ENCODE measurements around the gene RBMS3. TPM values are rescaled to one million over a fixed set of nuclear protein-coding genes. Genes with fewer than 3 reads are reported as not detected.

RBMS3 gene
- total and polyA plus RNA-seq, 2 donors, result 12.8 to 19.9 TPM

- no peaks in the 10 kb centered on the region for H3K27me3 ChIP-seq (ENCODE audit: control insufficient read depth in 2 of 2, insufficient read depth in 1 of 2, low read length in 1 of 2)
- H3K4me3 ChIP-seq (ENCODE audit: low read length in 2 of 2), result no peak overlapping the region
- H3K4me1 ChIP-seq (ENCODE audit: control insufficient read depth in 2 of 2, insufficient read depth in 2 of 2, low read length in 2 of 2), result peaks cover 2 to 13% of the 10 kb centered on the region in 2 donors
- H3K27ac ChIP-seq (ENCODE audit: low read depth in 1 of 2, low read length in 1 of 2), result no peak overlapping the region
- H3K9me3 ChIP-seq (ENCODE audit: control insufficient read depth in 2 of 2, insufficient read depth in 1 of 2, low read length in 1 of 2), result no peaks in the 10 kb centered on the region
- DNase-seq (ENCODE audit: low read depth in 6 of 9, low spot score in 9 of 9), result no peak
- no peaks in the 10 kb centered on the region for H3K36me3 ChIP-seq (ENCODE audit: control insufficient read depth in 2 of 2, insufficient read depth in 2 of 2, low read length in 1 of 2)
These were observed 92.3 kb downstream of the RBMS3 start for GRCh38 chr3:29373131-29373680.

DNA sequence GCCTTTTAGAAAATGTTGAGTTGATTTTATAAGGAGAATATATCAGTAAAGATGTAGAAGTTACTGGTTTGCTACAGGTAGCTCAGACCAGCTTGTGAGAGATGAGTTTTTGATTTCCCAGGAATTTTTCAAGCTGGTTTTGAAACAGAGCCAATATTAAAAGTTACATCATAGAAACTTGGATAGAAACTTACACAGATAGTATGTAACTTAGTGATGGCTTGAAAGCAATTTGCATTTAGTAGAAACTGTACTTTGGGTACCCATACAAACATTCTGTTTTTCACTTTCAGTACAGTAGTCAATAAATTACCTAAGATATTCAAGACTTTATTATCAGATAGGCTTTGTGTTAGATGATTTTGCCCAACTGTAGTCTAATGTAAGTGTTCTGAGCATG lies 93.4 kb downstream of the RBMS3 start:
- H3K27me3 ChIP-seq (ENCODE audit: control insufficient read depth in 2 of 2, insufficient read depth in 1 of 2, low read length in 1 of 2), result no peaks in the 10 kb centered on the region
- H3K9me3 ChIP-seq (ENCODE audit: control insufficient read depth in 2 of 2, insufficient read depth in 1 of 2, low read length in 1 of 2), result no peaks in the 10 kb centered on the region
- no peak overlapping the region for H3K4me3 ChIP-seq (ENCODE audit: low read length in 2 of 2)
- no peaks in the 10 kb centered on the region for H3K36me3 ChIP-seq (ENCODE audit: control insufficient read depth in 2 of 2, insufficient read depth in 2 of 2, low read length in 1 of 2)
- peaks cover 2 to 13% of the 10 kb centered on the region in 2 donors for H3K4me1 ChIP-seq (ENCODE audit: control insufficient read depth in 2 of 2, insufficient read depth in 2 of 2, low read length in 2 of 2)
- H3K27ac ChIP-seq (ENCODE audit: low read depth in 1 of 2, low read length in 1 of 2), result no peak overlapping the region
- DNase-seq (ENCODE audit: low read depth in 6 of 9, low spot score in 9 of 9), result no peak

DNA sequence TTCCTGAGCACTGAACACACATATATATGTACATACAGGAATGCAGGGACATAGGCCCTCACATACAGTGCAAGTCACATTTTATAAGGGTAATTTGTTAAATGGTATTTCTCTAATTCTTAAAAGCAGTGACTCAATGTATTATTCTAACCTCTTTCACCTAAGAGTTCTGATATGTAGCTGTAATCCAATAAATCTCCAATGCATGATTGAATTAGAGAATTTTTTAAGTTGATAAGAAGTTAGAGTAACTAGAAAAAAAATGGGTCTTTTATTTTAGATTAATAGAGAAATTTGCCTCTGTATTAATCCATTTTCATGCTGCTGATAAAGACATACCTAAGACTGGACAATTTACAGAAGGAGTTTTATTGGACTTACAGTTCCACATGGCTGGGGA lies 98.2 kb downstream of the RBMS3 start:
- H3K9me3 ChIP-seq (ENCODE audit: control insufficient read depth in 2 of 2, insufficient read depth in 1 of 2, low read length in 1 of 2), result no peaks in the 10 kb centered on the region
- H3K4me1 ChIP-seq (ENCODE audit: control insufficient read depth in 2 of 2, insufficient read depth in 2 of 2, low read length in 2 of 2), result no peaks in the 10 kb centered on the region
- H3K27me3 ChIP-seq (ENCODE audit: control insufficient read depth in 2 of 2, insufficient read depth in 1 of 2, low read length in 1 of 2), result no peaks in the 10 kb centered on the region
- H3K4me3 ChIP-seq (ENCODE audit: low read length in 2 of 2), result no peak overlapping the region
- no peak overlapping the region for H3K27ac ChIP-seq (ENCODE audit: low read depth in 1 of 2, low read length in 1 of 2)
- DNase-seq (ENCODE audit: low read depth in 6 of 9, low spot score in 9 of 9), result no peak
- H3K36me3 ChIP-seq (ENCODE audit: control insufficient read depth in 2 of 2, insufficient read depth in 2 of 2, low read length in 1 of 2), result no peaks in the 10 kb centered on the region

DNA sequence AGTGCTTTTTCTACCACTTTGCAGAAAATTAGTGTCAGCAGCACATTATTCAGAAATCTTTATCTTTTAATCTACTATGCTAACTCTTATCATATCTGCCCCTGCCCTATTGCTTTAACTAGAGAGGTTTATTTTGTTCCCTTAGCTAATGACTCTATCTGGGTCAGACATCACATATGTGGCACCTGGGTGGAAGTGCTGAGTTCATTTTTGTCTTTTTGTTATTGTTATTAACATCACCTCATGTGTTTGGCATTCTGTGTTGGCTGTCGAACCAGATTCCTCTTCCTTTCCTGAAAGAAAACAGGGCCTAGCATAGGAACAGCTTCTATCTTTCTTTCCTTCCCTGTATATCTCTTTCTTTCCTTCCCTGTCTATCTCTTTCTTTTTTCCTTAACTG lies 100.7 kb downstream of the RBMS3 start:
- no peak overlapping the region for H3K27ac ChIP-seq (ENCODE audit: low read depth in 1 of 2, low read length in 1 of 2)
- H3K27me3 ChIP-seq (ENCODE audit: control insufficient read depth in 2 of 2, insufficient read depth in 1 of 2, low read length in 1 of 2), result no peaks in the 10 kb centered on the region
- H3K36me3 ChIP-seq (ENCODE audit: control insufficient read depth in 2 of 2, insufficient read depth in 2 of 2, low read length in 1 of 2), result no peaks in the 10 kb centered on the region
- H3K4me1 ChIP-seq (ENCODE audit: control insufficient read depth in 2 of 2, insufficient read depth in 2 of 2, low read length in 2 of 2), result peaks cover 0 to 5% of the 10 kb centered on the region in 2 donors
- no peak overlapping the region for H3K4me3 ChIP-seq (ENCODE audit: low read length in 2 of 2)
- H3K9me3 ChIP-seq (ENCODE audit: control insufficient read depth in 2 of 2, insufficient read depth in 1 of 2, low read length in 1 of 2), result no peaks in the 10 kb centered on the region
- no peak for DNase-seq (ENCODE audit: low read depth in 6 of 9, low spot score in 9 of 9)
- WGBS, result 96% methylated on average over 1 of the region's 1 CpG

DNA sequence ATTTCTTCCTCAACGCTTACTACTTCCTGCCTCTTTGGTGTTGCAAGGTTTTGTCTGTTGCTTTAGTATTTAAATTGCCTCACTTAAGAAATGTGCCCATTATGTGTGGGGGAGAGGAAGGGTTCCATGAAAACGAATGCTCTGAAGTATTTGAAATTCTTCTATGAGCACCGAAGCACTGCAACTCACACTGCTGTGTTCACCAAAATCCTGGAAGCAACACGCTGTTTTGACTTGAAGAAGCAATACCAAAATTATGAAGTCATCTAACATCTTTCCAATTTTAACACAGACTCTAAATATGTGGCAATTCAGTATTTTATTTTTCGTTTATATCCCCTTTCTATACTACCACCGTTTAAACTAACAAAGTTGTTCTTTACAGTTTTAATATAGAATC lies 101.5 kb downstream of the RBMS3 start:
- DNase-seq (ENCODE audit: low read depth in 6 of 9, low spot score in 9 of 9), result no peak
- H3K27ac ChIP-seq (ENCODE audit: low read depth in 1 of 2, low read length in 1 of 2), result no peak overlapping the region
- 95% methylated on average over 6 of the region's 6 CpGs for WGBS

GRCh38 chr3:29382845-29383244 lies 102.0 kb downstream of the RBMS3 start:
- Histone ChIP-seq H3K4me3 (ENCODE audit: low read length in 2 of 2) (no peak overlapping the region), H3K36me3 (ENCODE audit: control insufficient read depth in 2 of 2, insufficient read depth in 2 of 2, low read length in 1 of 2) (no peaks in the 10 kb centered on the region), H3K4me1 (ENCODE audit: control insufficient read depth in 2 of 2, insufficient read depth in 2 of 2, low read length in 2 of 2) (peaks cover 0 to 5% of the 10 kb centered on the region in 2 donors), H3K27me3 (ENCODE audit: control insufficient read depth in 2 of 2, insufficient read depth in 1 of 2, low read length in 1 of 2) (no peaks in the 10 kb centered on the region), H3K9me3 (ENCODE audit: control insufficient read depth in 2 of 2, insufficient read depth in 1 of 2, low read length in 1 of 2) (no peaks in the 10 kb centered on the region), H3K27ac (ENCODE audit: low read depth in 1 of 2, low read length in 1 of 2) (no peak overlapping the region)
- no peak for DNase-seq (ENCODE audit: low read depth in 6 of 9, low spot score in 9 of 9)
- 97% methylated on average over 1 of the region's 1 CpG for WGBS

More for the DNA sequence above, 101.5 kb downstream of the RBMS3 start:
- H3K9me3 ChIP-seq (ENCODE audit: control insufficient read depth in 2 of 2, insufficient read depth in 1 of 2, low read length in 1 of 2), result no peaks in the 10 kb centered on the region
- H3K36me3 ChIP-seq (ENCODE audit: control insufficient read depth in 2 of 2, insufficient read depth in 2 of 2, low read length in 1 of 2), result no peaks in the 10 kb centered on the region
- peaks cover 0 to 5% of the 10 kb centered on the region in 2 donors for H3K4me1 ChIP-seq (ENCODE audit: control insufficient read depth in 2 of 2, insufficient read depth in 2 of 2, low read length in 2 of 2)
- no peaks in the 10 kb centered on the region for H3K27me3 ChIP-seq (ENCODE audit: control insufficient read depth in 2 of 2, insufficient read depth in 1 of 2, low read length in 1 of 2)
- H3K4me3 ChIP-seq (ENCODE audit: low read length in 2 of 2), result no peak overlapping the region

GRCh38 chr3:29384640-29385039 lies 103.8 kb downstream of the RBMS3 start:
- Histone ChIP-seq H3K4me1 (ENCODE audit: control insufficient read depth in 2 of 2, insufficient read depth in 2 of 2, low read length in 2 of 2) (peaks cover 0 to 5% of the 10 kb centered on the region in 2 donors), H3K36me3 (ENCODE audit: control insufficient read depth in 2 of 2, insufficient read depth in 2 of 2, low read length in 1 of 2) (no peaks in the 10 kb centered on the region), H3K4me3 (ENCODE audit: low read length in 2 of 2) (no peak overlapping the region), H3K27me3 (ENCODE audit: control insufficient read depth in 2 of 2, insufficient read depth in 1 of 2, low read length in 1 of 2) (no peaks in the 10 kb centered on the region), H3K9me3 (ENCODE audit: control insufficient read depth in 2 of 2, insufficient read depth in 1 of 2, low read length in 1 of 2) (no peaks in the 10 kb centered on the region), H3K27ac (ENCODE audit: low read depth in 1 of 2, low read length in 1 of 2) (peak overlapping the region in 1 of 2 donors; percentile 36)
- WGBS, result 76% methylated on average over 6 of the region's 6 CpGs
- DNase-seq (ENCODE audit: low read depth in 6 of 9, low spot score in 9 of 9), result peak in 2 of 9 donors; percentile 3 to 15

DNA sequence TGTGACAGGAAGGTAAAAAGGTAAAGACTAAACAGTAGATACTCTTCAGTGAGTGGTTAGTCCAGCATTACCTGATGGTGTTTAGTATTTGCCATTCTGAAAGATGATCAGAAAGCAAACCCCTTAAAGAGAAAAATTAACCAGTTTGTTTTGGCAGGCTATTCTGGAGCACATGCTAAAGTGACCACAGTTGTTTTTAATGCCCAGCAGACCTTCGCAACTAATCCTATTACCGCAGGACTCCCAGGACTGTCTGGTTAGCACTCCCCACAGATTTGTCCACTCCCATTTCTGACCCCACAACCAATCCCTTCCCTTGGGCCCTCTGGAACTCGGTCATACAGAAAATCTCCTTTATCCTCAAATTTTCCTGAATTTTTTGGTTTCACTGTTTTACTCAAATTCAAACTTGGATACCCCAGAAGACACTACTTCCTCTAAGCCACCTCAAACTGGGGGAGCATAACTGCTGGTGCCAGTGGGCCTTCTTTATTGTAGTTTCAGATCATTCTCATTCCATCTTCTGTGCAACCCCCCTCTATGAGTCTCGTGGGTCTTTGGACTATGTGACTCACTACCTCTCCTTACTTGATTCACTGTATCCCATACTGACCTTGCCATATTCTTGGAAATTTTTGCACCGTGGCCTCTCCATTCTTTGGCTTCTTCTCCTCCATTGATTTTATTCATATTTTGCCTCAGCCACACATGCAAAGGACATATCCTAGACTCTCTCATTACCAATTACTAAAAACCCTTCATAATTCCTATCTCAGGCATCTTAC lies 104.4 kb downstream of the RBMS3 start:
- DNase-seq (ENCODE audit: low read depth in 6 of 9, low spot score in 9 of 9), result no peak
- no peaks in the 10 kb centered on the region for H3K27me3 ChIP-seq (ENCODE audit: control insufficient read depth in 2 of 2, insufficient read depth in 1 of 2, low read length in 1 of 2)
- no peaks in the 10 kb centered on the region for H3K9me3 ChIP-seq (ENCODE audit: control insufficient read depth in 2 of 2, insufficient read depth in 1 of 2, low read length in 1 of 2)
- H3K36me3 ChIP-seq (ENCODE audit: control insufficient read depth in 2 of 2, insufficient read depth in 2 of 2, low read length in 1 of 2), result no peaks in the 10 kb centered on the region
- peak overlapping the region in 1 of 2 donors; percentile 36 for H3K27ac ChIP-seq (ENCODE audit: low read depth in 1 of 2, low read length in 1 of 2)
- peaks cover 0 to 5% of the 10 kb centered on the region in 2 donors for H3K4me1 ChIP-seq (ENCODE audit: control insufficient read depth in 2 of 2, insufficient read depth in 2 of 2, low read length in 2 of 2)
- 93% methylated on average over 5 of the region's 5 CpGs for WGBS
- H3K4me3 ChIP-seq (ENCODE audit: low read length in 2 of 2), result no peak overlapping the region

DNA sequence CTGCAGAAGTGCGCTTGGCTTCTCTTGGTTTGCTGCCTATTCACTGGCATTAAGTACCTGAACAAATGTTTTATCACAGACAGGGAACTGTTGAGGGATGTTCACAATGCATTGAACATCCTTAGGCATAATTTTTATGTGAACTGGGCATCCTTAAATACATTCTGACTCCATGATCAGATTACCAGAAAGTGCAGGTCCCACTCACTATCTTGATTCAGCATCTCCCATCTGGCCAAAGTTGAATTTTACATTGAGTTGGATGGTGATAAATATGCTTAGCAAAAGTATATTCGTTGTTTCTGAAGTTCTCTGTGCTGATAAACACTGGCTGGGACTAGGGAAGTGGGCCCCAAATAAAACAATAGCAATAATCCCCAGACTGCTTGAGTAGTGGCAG lies 108.5 kb downstream of the RBMS3 start:
- H3K27ac ChIP-seq (ENCODE audit: low read depth in 1 of 2, low read length in 1 of 2), result no peak overlapping the region
- WGBS, result 89% methylated on average over 2 of the region's 2 CpGs
- H3K9me3 ChIP-seq (ENCODE audit: control insufficient read depth in 2 of 2, insufficient read depth in 1 of 2, low read length in 1 of 2), result no peaks in the 10 kb centered on the region
- H3K4me1 ChIP-seq (ENCODE audit: control insufficient read depth in 2 of 2, insufficient read depth in 2 of 2, low read length in 2 of 2), result peaks cover 0 to 5% of the 10 kb centered on the region in 2 donors
- no peaks in the 10 kb centered on the region for H3K36me3 ChIP-seq (ENCODE audit: control insufficient read depth in 2 of 2, insufficient read depth in 2 of 2, low read length in 1 of 2)
- DNase-seq (ENCODE audit: low read depth in 6 of 9, low spot score in 9 of 9), result no peak
- H3K4me3 ChIP-seq (ENCODE audit: low read length in 2 of 2), result no peak overlapping the region
- H3K27me3 ChIP-seq (ENCODE audit: control insufficient read depth in 2 of 2, insufficient read depth in 1 of 2, low read length in 1 of 2), result no peaks in the 10 kb centered on the region
